Measurements from ENCODE around the gene TUBD1.
"Not testable (repeated sequence)": the region's sequence is repeated elsewhere in the genome, so short reads cannot be mapped to it uniquely, and the experiment has no call there.

Gene TUBD1

GRCh38 chr17:59892924-59893675 is at the start of gene TUBD1, which contains the start of gene RPS6KB1:
Gene TUBD1, minus strand, starts transcription at chr17:59892943. Its CDS starts 1,941 bp downstream, at chr17:59891002.
Gene RPS6KB1, plus strand, starts transcription at chr17:59893121. Its CDS starts 64 bp downstream, at chr17:59893185.
- peak; percentile 95 to 97 for DNase-seq

GRCh38 chr17:59941131-59941530 is 48.4 kb upstream of the TUBD1 start:
- peak; percentile 34 to 37 for DNase-seq

- DNase-seq: not testable (repeated sequence)
These were observed 48.0 kb upstream of the TUBD1 start for GRCh38 chr17:59940697-59941096.

GRCh38 chr17:59933317-59933716 is 40.6 kb upstream of the TUBD1 start:
- not testable (repeated sequence) for DNase-seq

GRCh38 chr17:59930768-59931167 is 38.0 kb upstream of the TUBD1 start:
- not testable (repeated sequence) for DNase-seq

GRCh38 chr17:59930121-59930520 is 37.4 kb upstream of the TUBD1 start:
- DNase-seq: not testable (repeated sequence)

GRCh38 chr17:59920637-59921036 is 27.9 kb upstream of the TUBD1 start:
- not testable (repeated sequence) for DNase-seq

GRCh38 chr17:59916446-59916845 is 23.7 kb upstream of the TUBD1 start:
- no peak for DNase-seq

GRCh38 chr17:59914274-59914854 is 21.6 kb upstream of the TUBD1 start:
- no peak for DNase-seq

GRCh38 chr17:59907467-59907866 is 14.7 kb upstream of the TUBD1 start:
- DNase-seq: no peak

GRCh38 chr17:59903455-59903854 is 10.7 kb upstream of the TUBD1 start:
- no peak for DNase-seq

- DNase-seq: no peak
These were observed 8.9 kb upstream of the TUBD1 start for GRCh38 chr17:59901604-59902003.

GRCh38 chr17:59899099-59899498 is 6.4 kb upstream of the TUBD1 start:
- no peak for DNase-seq

GRCh38 chr17:59897090-59897489 is 4.3 kb upstream of the TUBD1 start:
- DNase-seq: no peak

- no peak for DNase-seq
These were observed 945 bp upstream of the TUBD1 start for GRCh38 chr17:59893676-59894100.

GRCh38 chr17:59892251-59892923 is 356 bp downstream of the TUBD1 start:
- no peak for DNase-seq

GRCh38 chr17:59890720-59891119 is 2.0 kb downstream of the TUBD1 start:
- no peak for DNase-seq

GRCh38 chr17:59888145-59888750 is 4.5 kb downstream of the TUBD1 start:
- no peak for DNase-seq

GRCh38 chr17:59884861-59885260 is 7.9 kb downstream of the TUBD1 start:
- no peak for DNase-seq

GRCh38 chr17:59878624-59879023 is 14.1 kb downstream of the TUBD1 start:
- DNase-seq: no peak

- DNase-seq: no peak
These were observed 14.8 kb downstream of the TUBD1 start for GRCh38 chr17:59877965-59878364.

GRCh38 chr17:59876107-59876506 is 16.6 kb downstream of the TUBD1 start:
- DNase-seq: no peak

- no peak for DNase-seq
These were observed 18.4 kb downstream of the TUBD1 start for GRCh38 chr17:59874376-59874775.

All from activated T-cell treated with anti-CD3 and anti-CD28 coated beads, Interleukin-2, amount 50 U/mL, for 48 hours (primary cell).